ENCODE measurements around the gene ROM1. TPM values are rescaled to one million over a fixed set of nuclear protein-coding genes. Genes with fewer than 3 reads are reported as not detected.

The ROM1 gene
- total and polyA plus RNA-seq, 2 donors (not counting 3 experiments of a cell fraction or from before 2014, with no cell fraction given): 5.3 to 8.8 TPM

GRCh38 chr11:62613291-62613778 lies 278 bp downstream of the ROM1 start:
- Histone ChIP-seq H3K27me3 (ENCODE audit: control insufficient read depth in 2 of 2, insufficient read depth in 2 of 2, low read length in 2 of 2) (no peaks in the 10 kb centered on the region), H3K27ac (ENCODE audit: insufficient read depth, low read depth, low read length) (peak overlapping the region; percentile 3), H3K4me1 (ENCODE audit: control insufficient read depth, extremely low read depth, insufficient read depth, low read length) (peaks cover 22% of the 10 kb centered on the region), H4K20me1 (replicated peaks; ENCODE audit: control insufficient read depth, extremely low read depth, insufficient read depth, low read length) (no peaks in the 10 kb centered on the region), H3K9me1 (replicated peaks; ENCODE audit: control insufficient read depth, extremely low read depth, insufficient read depth, low read length) (no peaks in the 10 kb centered on the region), H3K4me2 (ENCODE audit: insufficient read depth, low read length) (no peak overlapping the region), H3K9me3 (replicated peaks; ENCODE audit: control insufficient read depth, insufficient read depth, low read length) (no peaks in the 10 kb centered on the region), H2AFZ (ENCODE audit: low read depth, low read length) (peak overlapping the region; percentile 26), H3K79me2 (ENCODE audit: control insufficient read depth, insufficient read depth, low read length) (peaks cover 14% of the 10 kb centered on the region), H3K9ac (replicated peaks; ENCODE audit: extremely low read depth, insufficient read depth, low read length) (peak overlapping the region; percentile 19), H3K36me3 (ENCODE audit: control insufficient read depth in 2 of 2, extremely low read depth in 1 of 2, insufficient read depth in 2 of 2, low read length in 2 of 2) (peaks cover 0 to 10% of the 10 kb centered on the region in 2 experiments), H3K4me3 (replicated peaks in 1 of 3; ENCODE audit: insufficient read depth in 1 of 3, low read depth in 1 of 3, low read length in 3 of 3) (no peak overlapping the region)
- no peak for TF ChIP-seq FOS (IDR thresholded peaks at IDR 0.05; ENCODE audit: borderline replicate concordance, insufficient read depth, low read length)
- no peak for TF ChIP-seq GATA2 (IDR thresholded peaks at IDR 0.05; ENCODE audit: insufficient read depth, insufficient read length, low read depth, low read length)
- TF ChIP-seq MYC (IDR thresholded peaks at IDR 0.05; ENCODE audit: low read depth, low read length): no peak
- no peak for TF ChIP-seq MAX (IDR thresholded peaks at IDR 0.05; ENCODE audit: insufficient read depth, insufficient read length)
- DNase-seq (ENCODE audit: low read depth, low spot score): no peak
- dilution Hi-C loops (cut with MboI; ENCODE audit: extremely low pct_ligation_motif_present, low sequenced_read_pairs): no loop called here
- FAIRE-seq: no peak
- BruUV-seq (replicated peaks): no TSS peak
- ChIA-PET POLR2A (no interaction called here), CTCF (interaction anchor here (0.5 to 5.7 kb wide), 5 partner anchors 8 to 219 kb away, joined by 3 to 48 read pairs (median 4); partner anchors contain the start of genes B3GAT3 and TUT1)
- intact Hi-C loops (cut with micrococcal nuclease): loop anchor here (5.0 kb wide), 1 partner anchor 216 kb away; no protein-coding TSS in a partner anchor

- Histone ChIP-seq H3K9ac (replicated peaks; ENCODE audit: extremely low read depth, insufficient read depth, low read length) (no peak overlapping the region), H3K9me1 (replicated peaks; ENCODE audit: control insufficient read depth, extremely low read depth, insufficient read depth, low read length) (no peaks in the 10 kb centered on the region), H2AFZ (ENCODE audit: low read depth, low read length) (no peak overlapping the region), H3K4me3 (replicated peaks in 1 of 3; ENCODE audit: insufficient read depth in 1 of 3, low read depth in 1 of 3, low read length in 3 of 3) (no peak overlapping the region), H3K4me1 (ENCODE audit: control insufficient read depth, extremely low read depth, insufficient read depth, low read length) (peaks cover 22% of the 10 kb centered on the region), H3K79me2 (ENCODE audit: control insufficient read depth, insufficient read depth, low read length) (peaks cover 14% of the 10 kb centered on the region), H3K27ac (ENCODE audit: insufficient read depth, low read depth, low read length) (no peak overlapping the region), H3K4me2 (ENCODE audit: insufficient read depth, low read length) (no peak overlapping the region), H4K20me1 (replicated peaks; ENCODE audit: control insufficient read depth, extremely low read depth, insufficient read depth, low read length) (no peaks in the 10 kb centered on the region), H3K9me3 (replicated peaks; ENCODE audit: control insufficient read depth, insufficient read depth, low read length) (no peaks in the 10 kb centered on the region), H3K27me3 (ENCODE audit: control insufficient read depth in 2 of 2, insufficient read depth in 2 of 2, low read length in 2 of 2) (no peaks in the 10 kb centered on the region), H3K36me3 (ENCODE audit: control insufficient read depth in 2 of 2, extremely low read depth in 1 of 2, insufficient read depth in 2 of 2, low read length in 2 of 2) (peaks cover 0 to 6% of the 10 kb centered on the region in 2 experiments)
- TF ChIP-seq CTCF (IDR thresholded peaks at IDR 0.05; ENCODE audit: extremely low read depth in 1 of 2, insufficient read depth in 1 of 2, low read depth in 1 of 2, low read length in 2 of 2): no peak
- TF ChIP-seq FOS (IDR thresholded peaks at IDR 0.05; ENCODE audit: borderline replicate concordance, insufficient read depth, low read length): no peak
- TF ChIP-seq POLR2AphosphoS5 (IDR thresholded peaks at IDR 0.05; ENCODE audit: insufficient read depth, low read depth, low read length): no peak
- TF ChIP-seq GATA2 (IDR thresholded peaks at IDR 0.05; ENCODE audit: insufficient read depth, insufficient read length, low read depth, low read length): no peak
- TF ChIP-seq MAX (IDR thresholded peaks at IDR 0.05; ENCODE audit: insufficient read depth, insufficient read length): no peak
- TF ChIP-seq MYC (IDR thresholded peaks at IDR 0.05; ENCODE audit: low read depth, low read length): no peak
- no peak for TF ChIP-seq POLR2A (IDR thresholded peaks at IDR 0.05; ENCODE audit: low read depth, low read length)
- TF ChIP-seq EZH2 (IDR thresholded peaks at IDR 0.05; ENCODE audit: borderline replicate concordance, low read depth, low read length, severe bottlenecking): no peak
- dilution Hi-C loops (cut with MboI; ENCODE audit: extremely low pct_ligation_motif_present, low sequenced_read_pairs): no loop called here
- DNase-seq (ENCODE audit: low read depth, low spot score): no peak
- ChIA-PET POLR2A (no interaction called here), CTCF (interaction anchor here (5.7 kb wide), 1 partner anchor 21 kb away, joined by 48 read pairs; the partner anchor contains the start of gene TUT1)
- no TSS peak for BruUV-seq (replicated peaks)
- FAIRE-seq: no peak
- intact Hi-C loops (cut with micrococcal nuclease): loop anchor here (5.0 kb wide), 1 partner anchor 217 kb away; no protein-coding TSS in a partner anchor
Observed at GRCh38 chr11:62614275-62614674, 1.2 kb downstream of the ROM1 start.

All from endothelial cell of umbilical vein (primary cell).